ENCODE results near the gene COX14.
"Not testable (repeated sequence)": the region's sequence is repeated elsewhere in the genome, so short reads cannot be mapped to it uniquely, and the experiment has no call there.

Gene COX14

DNA sequence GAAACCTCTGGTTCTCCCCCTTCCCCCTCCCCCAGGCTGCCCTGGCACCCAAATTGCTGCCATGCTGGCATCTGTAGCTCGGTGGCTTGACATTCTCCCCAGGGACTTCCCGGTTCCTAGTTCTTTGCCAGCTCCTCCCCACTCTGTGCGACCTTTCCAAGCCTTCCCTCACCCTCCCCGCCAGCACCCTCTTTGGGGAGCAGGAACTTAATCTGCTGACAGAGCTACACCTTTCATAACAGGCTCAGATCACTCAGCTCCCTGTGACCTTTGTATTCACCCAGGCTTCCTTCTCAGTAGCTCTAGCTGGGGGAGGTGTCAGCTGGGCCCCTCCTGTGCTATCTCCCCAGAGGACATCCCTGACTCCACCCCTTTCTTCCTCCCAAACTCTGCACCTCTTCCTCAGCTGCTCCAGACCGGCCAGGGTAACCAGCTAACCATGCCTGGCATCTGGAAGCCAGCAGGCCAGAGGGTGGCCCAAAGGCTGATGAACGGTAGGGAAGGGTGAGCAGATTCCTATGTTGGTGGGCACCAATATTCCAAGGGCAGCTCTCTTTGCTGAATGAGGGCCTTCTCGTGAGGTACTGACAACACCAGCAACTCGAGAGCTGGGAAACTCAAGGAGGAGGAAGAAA, 1.8 kb upstream of the COX14 start:
- no peak for FAIRE-seq

DNA sequence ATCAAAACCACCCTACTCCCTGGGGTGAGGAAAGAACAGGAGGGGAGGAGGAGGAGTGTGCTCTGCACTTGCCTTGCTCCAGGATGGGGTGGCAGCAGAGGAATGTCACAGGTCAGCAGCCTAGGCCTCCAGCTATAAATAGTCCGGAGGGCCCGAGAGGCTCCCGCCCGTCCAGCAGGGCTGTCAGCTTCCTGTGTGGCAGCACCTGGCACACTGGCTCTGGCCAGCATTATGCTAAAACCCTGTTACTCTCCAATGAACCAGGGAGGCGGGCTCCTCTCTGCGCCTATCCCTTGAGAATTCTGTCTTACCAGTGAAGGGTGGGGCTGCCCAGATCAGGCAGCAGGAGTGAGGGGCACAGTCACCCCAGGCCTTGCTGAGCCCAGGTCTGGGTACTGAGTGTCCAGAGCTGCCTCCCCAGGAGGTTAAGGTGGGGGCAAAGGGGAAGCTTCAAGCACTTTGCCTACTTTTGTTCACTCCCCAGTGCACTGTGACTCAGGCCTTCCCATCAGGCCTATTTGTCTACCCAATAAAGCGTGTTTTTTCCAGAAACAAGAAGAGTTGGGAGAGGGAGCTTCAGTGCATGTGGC, 1.2 kb upstream of the COX14 start:
- no peak for FAIRE-seq

DNA sequence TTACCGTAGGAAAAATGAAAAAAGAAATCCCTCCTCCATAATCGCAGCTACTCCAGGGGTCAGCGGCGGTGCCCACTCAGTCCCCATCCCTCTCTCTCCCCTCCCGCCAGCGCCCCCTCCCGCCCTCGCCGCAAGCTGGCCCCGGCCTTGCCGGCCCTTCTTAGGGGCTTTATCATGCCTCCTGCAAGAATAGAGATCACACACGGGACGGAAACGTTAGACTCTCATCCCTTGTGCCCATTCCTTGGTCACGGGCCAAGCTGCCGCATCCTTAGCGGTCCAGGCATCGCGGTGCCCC, 692 bp upstream of the COX14 start:
- no peak for FAIRE-seq

DNA sequence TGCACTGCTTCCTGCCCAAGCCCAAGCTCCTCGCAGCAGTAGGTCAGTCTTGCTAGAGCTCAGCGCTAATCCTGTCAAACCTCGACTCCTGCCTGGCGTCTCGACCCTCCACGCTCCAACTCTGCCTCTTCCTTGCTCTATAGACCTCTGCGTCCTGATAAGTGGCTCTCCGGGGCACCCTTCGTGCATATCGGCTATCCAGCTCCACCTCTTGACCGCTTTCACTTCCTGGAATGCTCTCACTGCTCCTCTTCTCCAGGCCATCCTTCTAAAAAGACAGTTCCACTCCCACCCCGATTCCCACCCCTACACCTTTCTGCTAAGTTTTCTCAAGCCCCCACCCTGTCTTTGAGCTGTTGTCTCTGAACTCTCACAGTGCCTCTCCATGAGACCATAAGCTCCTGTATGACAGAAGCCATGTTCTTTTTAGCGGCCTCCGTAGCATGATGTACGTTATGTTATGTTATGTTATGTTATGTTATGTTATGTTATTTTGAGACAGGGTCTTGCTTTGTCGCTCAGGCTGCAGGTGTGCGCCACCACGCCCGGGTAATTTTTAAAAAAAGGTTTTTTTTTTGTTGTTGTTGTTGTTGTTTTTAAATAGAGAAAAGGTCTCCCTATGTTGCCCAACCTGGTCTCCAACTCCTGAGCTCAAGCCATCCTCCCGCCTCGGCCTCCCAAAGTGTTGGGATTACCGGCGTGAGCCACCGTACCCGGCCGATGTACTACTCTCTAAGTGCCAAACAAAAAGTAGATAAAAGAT, 601 bp downstream of the COX14 start:
- no peak for FAIRE-seq

DNA sequence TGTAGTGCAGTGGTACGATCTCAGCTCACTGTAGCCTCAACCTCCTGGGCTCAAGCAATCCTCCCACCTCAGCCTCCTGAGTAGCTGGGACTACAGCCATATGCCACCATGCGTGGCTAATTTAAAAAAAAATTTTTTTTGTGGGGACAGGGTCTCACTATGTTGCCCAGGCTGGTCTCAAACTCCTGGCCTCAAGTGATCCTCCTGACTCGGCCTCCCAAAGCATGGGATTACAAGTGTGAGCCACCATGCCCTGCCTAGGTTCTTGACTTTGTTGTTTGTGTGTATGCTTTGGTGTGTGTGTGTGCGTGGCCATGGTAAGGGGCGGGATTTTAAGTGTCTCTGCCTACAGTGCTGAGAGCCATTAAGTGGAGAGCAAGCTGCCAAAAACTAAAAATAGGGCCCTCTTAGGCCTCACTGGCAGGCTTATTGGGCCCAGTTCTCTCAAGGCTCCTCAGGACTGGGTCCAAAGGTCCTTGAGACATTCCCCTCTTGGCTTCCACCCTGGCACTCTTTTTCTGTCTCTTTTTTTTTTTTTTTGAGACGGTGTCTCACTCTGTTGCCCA, 5.1 kb downstream of the COX14 start:
- FAIRE-seq, result no peak

DNA sequence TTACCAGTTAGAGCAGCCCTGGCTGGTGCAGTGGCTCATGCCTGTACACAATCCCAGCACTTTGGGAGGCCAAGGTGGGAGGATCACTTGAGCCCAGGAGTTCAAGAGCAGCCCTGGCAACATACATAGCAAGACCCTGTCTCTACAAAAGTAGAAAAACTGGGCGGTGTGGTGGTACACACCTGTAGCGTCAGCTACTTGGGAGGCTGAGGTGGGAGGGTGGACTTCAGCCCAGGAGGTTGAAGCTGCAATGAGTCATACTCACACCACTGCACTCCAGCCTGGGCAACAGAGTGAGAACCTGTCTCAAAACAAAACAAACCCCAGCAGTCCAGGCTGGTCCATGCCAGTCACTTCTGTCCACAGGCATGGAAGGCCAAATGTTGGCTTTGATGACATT, 7.4 kb downstream of the COX14 start:
- no peak for FAIRE-seq

DNA sequence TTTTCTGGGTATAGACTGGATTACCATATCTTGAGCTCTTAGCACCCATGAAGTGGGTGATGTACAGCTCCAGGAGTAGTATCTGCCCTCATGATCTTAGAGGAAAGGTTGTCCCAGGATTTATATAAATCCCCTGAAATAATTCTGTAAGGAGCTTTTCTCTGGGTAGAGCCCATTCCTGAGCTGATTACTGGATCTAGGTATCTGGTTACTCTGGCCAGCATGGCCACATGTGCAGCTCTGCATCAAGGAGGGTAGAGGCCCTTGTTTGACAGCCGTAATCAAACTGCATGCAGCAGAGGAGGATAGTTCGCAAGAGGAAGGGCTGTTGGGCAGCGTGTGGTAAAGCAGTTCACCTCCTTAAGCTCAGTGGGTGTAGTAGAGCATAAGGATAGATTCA, 8.5 kb downstream of the COX14 start:
- no peak for FAIRE-seq

DNA sequence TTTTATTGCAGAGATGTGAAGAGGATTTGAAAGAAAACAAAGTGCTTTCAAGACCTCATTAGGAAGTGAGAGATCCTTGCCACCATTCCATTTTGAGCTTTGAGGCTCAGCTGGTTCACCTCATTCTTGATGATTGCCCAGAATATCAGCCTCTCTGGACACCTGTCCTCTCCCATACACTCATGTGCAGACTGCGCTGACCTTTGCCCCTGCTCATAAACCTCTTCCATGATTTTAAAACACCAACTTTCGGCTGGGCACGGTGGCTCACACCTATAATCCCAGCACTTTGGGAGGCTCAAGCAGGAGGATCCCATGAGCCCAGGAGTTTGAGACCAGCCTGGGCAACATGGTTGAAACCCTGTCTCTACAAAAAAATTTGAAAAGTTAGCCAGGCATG, 8.9 kb downstream of the COX14 start:
- no peak for FAIRE-seq

DNA sequence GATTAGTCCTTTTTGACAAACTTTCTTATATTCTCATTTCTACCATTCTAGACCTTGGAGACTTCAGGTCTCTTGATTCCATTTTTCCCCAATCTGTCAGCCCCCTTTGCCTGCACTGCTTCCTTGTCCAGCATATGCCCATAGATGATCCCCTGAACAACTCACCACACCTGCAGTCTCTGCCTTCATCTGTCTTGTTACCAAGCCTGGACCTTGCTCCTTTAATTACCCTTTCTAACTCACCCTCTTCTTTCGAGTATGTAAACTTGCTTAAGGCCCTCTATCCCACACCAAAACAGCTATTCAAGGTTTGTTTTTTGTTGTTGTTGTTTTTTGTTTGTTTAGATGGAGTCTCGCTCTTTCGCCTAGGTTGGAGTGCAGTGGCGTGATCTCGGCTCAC, 9.6 kb downstream of the COX14 start:
- no peak for FAIRE-seq

DNA sequence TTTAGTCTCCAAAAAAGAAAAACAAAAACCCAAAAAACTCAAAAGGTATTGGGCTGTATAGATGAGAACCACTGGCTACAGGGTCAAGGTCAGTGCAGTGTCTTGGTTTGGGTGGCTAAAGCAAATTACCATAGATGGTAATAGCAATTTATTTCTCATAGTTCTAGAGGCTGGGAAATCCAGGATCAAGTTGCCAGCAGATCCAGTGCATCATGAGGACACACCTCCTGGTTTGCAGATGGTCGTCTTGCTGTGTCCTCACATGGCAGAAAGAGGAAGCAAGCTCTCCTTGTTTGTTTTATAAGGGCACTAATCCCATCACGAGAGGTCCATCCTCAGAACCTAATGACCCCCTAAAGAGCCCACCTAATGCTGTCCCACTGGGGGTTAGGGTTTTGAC, 11.2 kb downstream of the COX14 start:
- no peak for FAIRE-seq

DNA sequence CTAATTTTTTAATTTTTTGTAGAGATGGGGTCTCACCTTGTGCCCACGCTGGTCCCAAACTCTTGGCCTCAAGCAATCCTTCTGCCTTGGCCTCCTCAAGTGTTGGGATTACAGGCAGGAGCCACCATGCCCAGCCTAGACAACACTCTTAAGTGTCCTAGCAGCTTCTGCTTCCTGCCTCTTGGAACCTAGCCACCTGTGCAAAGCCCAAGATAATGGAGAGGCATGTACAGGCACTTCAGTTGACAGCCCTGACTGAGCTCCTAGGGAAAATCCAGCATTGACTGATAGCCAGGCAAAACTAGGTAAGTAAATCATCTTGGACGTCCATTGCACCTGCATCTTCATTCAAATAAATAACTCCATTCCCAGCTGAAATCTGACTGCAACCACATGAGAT, 15.5 kb downstream of the COX14 start:
- no peak for FAIRE-seq

DNA sequence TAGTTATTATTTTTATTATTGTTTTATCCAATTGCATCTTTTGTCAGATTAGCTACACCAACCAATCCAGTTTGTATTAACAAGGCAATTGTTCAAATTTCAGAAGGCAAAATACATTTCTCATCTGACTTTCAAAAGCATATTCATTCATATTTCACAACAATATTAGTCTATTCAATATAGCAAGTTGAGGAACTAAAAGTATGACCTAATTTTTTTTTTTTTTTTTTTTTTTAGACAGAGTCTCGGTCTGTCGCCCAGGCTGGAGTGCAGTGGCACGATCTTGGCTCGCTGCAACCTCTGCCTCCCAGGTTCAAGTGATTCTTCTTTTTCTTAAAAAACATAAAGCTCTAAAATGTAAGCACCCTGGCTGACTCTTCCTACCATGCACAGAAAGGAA, 17.3 kb downstream of the COX14 start:
- no peak for FAIRE-seq

DNA sequence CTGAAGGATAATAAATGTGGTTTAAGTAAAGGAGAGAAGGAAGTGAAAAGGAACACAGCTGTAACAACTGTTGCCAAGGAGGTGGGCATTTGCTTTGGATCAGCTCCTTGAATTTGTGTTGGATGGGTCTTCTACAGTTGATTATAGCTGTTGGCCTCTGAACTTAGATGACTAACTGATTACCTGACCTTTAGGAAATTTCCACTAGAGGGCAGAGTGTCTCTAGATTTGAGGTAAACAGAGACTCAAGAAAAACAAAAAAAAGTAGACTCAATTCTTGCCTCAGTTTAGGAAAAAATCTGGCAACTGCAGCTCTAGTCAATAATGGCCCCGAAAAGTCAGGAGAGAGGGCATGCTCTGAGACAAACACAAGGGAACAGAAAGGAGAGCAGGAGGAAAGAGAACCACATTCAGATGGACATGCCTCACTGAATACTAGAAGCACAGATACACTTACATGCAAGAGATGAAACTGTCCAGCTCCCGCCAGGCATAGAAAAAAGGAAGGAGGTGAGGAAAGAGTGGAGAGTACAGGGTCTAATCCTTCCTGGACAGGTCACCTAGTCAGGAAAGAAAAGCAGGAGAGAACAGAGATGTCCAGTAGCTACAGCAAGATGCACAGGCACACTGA, 20.6 kb downstream of the COX14 start:
- FAIRE-seq, result peak; percentile 5

DNA sequence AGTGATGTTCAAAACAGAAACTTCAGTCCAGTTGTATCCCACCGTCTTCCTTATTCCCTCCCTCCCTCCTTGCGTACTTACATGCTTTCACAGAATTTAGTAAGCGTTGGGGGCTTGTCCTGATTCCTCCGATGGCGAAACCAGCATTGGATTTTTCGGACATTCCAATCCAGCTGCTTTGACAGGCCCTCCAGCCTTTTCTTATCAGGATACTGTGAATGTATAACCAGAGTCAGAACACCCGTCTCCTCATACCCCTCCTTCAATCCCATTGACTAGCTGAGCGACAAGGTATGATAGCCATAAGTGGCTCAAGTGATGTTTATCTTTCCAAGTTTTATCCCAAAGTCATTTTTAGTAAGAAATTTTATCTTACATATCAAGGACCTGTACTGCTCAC, 31.0 kb downstream of the COX14 start:
- no peak for FAIRE-seq

DNA sequence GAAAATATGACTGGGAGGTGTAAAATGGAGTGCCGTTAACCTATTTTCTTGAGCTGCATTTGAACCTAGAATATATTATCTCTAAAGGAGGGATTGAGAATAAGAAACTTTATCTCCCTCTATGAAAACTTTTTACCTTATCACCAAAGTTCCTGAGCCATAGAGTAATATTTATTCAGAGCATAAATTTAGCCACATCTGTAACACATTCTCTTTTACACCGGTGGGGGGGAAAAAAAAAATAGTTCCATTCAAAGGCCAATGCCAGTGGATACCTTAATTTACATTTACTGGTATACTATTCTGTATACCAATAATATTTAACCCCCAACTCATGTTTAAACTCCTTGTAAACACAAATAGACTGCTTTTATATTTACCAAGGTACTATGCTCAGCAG, 33.4 kb downstream of the COX14 start:
- no peak for FAIRE-seq

DNA sequence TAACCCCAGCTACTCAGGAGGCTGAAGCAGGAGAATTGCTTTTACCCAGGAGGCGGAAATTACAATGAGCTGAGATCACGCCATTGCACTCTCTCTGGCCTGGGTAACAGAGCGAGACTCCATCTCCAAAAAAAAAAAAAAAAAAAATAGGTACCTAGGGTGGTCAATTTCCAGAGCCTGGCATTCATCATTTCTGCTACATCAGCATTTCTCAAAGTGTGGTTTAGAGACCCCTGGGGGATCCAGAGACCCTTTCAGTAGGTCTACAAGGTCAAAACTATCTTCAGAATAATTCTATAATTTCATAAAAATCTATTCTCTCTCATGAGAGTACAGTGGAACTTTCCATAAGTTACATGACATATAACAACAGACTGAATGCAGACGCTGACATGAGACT, 35.2 kb downstream of the COX14 start:
- no peak for FAIRE-seq

DNA sequence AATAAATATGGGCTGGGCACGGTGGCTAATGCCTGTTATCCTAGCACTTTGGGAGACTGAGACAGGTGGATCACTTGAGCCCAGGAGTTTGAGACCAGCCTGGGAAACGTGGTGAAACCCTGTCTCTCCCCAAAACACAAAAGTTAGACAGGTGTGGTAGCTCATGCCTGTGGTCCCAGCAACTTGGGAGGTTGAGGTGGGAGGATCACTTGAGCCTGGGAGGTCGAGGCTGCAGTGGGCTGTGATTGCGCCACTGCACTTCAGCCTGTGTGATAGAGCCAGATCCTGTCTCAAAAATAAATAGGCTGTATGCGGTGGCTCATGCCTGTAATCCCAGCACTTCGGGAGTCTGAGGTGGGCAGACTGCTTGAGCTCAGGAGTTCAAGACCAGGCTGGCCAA, 36.0 kb downstream of the COX14 start:
- not testable (repeated sequence) for FAIRE-seq

DNA sequence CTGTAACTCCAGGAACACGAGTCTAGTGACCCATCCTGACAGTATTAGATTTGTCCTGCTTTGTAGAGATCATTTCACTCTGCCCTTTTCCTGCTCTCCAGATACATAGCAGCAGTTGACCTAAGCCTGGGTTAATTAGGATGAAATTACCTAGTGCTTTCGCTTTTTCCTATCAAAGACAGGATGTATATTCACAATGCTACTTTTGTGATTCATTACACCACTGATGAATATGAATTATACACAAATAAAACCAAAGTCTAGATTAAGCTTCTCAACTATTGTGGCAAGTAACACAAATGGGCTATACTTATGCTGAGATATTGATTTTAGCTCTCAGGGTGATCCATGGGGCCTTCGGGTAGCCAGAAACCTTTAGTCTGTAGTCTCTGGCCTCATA, 37.3 kb downstream of the COX14 start:
- no peak for FAIRE-seq

DNA sequence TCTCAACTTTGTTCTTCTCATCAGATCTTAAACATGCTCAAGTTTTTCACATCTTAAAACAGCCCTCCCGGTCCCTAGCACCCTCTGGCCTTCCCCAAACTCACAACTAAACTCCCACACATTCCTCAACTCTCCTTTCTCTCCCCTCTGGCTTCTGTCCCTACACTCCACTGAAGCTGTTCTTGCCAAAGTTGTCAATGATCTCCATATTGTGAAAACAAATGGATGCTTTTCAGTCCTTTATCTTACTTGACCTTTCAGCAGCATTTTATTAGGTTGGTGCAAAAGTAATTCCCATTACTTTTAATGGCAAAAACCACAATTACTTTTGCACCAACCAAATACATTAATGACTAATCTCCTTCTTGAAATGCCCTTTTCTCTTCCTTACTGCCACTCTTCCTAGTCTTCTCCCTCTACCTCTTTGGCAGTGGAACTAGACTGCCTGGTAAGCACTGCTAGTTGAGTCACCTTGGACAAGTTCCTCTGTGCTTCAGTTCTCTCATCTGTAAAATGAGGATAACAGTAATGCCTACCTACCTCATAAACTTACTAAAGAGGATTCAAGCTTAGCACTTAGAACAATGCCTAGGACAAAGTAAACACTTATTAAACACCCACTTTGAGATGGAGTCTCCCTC, 39.1 kb downstream of the COX14 start:
- no peak for FAIRE-seq

DNA sequence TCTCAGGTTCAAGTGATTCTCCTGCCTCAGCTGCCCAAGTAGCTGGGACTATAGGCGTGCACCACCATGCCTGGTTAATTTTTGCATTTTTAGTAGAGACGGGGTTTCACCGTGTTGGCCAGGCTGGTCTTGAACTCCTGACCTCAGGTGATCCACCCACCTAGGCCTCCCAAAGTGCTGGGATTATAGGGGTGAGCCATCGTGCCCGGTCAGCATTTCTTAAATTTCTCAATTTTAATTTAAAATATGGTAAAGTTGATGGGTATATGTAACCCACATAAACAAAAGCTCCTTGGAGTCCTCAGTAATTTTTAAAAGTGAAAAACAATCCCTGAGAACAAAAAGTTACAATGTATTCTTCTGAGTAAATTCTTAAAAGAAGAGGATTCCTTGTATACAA, 42.9 kb downstream of the COX14 start:
- not testable (repeated sequence) for FAIRE-seq

DNA sequence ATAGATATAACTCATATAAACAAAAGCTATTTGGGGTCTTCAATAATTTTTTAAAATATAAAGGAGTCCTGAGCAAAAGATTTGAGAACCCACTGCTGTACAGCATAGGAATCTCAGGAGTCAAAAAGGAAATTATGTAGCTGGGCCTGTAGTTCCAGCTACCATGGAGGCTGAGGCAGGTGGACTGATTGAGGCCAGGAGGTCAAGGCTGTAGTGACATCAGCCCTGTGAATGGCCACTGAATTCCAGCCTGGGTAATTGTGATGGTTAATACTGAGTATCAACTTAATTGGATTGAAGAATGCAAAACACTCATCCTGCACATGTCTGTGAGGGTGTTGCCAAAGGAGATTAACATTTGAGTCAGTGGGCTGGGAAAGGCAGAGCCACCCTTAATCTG, 44.6 kb downstream of the COX14 start:
- no peak for FAIRE-seq

DNA sequence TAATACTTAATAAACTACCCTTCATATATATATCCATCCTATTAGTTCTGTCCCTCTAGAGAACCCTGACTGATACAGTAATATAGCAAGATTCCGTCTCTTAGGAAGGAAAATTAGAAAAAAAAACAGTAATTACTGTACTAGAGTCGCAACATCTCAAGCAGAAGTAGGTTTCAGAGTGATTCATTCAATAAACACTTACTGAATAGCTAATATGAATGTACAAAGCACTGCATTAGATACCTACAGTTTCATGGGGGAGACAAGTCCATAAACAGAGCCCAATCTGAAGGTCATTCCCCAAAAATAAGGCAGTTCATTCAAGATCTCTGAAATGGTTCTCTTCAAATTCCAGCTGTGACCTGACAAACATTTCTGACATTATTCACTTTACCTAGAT, 45.2 kb downstream of the COX14 start:
- no peak for FAIRE-seq

DNA sequence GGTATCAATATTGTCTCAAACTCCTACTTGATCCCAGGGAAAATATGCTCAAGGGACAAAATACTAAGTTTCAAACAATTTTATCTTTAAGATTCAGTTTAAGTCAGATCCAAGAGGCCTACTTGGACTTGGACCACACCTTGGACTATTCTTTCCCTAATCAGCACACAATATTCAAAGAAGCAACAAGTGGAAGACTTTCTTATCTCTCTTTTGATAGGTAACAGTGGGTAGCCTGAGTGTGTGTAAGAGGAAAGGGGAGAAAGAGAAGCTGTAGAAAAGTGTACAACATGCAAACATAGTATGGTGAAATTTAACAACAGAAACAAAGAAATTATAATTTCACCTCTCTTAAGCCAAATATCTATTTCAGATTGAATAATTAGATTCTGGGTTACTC, 48.6 kb downstream of the COX14 start:
- FAIRE-seq, result no peak

DNA sequence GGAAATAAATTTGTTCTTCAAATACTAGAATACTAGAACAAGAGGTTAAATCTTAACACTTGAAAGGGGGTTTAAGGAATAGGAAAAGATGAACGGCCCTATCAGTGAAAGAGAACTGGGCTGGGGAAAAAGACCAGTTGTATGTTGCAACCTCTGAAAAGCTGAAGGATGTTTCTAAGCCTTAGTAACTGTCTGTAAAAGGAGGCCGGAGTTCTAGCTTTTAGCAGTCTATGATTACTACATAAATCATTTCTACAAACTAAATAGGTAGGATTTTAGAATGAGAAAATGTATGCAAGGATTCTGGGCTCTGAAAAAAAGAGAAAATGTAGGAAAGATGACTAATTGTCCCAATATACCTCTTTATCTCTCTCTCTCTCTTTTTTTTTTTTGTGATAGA, 50.2 kb downstream of the COX14 start:
- no peak for FAIRE-seq
